Esophagus squamous epithelium (tissue), 4 donors: ENCODE measurements around the gene KCNJ4.

ENCODE experiments used
- POLR2A ChIP-seq, 4 donors: fragments of 450-650 bp; IDR thresholded peaks; one replicate each; pipeline ENCODE4 v1.6.1; 2017; ENCODE audit warnings: antibody characterized with exemption in 4 of 4, mild to moderate bottlenecking in 4 of 4, moderate library complexity in 3 of 4
- TF ChIP-seq, protein P1 (sequence below), 6 experiments: fragments of 450-650 bp in 4 of 6; fragments of 200-600 bp in 2 of 6; sonication (generic) in 2 of 6; IDR thresholded peaks; one replicate each; pipeline ENCODE4 v1.5.1; 2016 to 2019; ENCODE audit warnings: antibody characterized with exemption in 6 of 6, mild to moderate bottlenecking in 4 of 6, moderate library complexity in 4 of 6

DNA sequence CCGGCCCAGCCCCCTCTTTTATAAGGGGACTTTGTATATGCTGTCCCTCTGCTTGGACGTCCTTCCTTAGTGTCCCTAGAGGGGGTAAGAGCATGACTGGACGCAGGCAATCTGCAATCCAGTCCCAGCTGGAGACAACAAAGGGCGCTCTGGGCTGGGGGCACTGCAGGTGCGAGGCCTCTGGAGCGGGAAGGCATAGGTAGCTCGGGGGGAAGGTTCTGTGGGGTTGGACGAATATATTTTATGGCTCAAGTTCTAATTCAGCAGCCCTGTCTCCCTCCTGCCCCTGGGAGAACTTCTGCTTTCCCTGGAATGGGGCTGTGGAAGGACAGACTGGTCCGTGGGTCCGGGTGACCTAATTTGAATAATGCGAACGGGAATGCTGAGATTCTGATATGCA lies 40.0 kb downstream of the KCNJ4 start:
- TF ChIP-seq, protein P1, sequence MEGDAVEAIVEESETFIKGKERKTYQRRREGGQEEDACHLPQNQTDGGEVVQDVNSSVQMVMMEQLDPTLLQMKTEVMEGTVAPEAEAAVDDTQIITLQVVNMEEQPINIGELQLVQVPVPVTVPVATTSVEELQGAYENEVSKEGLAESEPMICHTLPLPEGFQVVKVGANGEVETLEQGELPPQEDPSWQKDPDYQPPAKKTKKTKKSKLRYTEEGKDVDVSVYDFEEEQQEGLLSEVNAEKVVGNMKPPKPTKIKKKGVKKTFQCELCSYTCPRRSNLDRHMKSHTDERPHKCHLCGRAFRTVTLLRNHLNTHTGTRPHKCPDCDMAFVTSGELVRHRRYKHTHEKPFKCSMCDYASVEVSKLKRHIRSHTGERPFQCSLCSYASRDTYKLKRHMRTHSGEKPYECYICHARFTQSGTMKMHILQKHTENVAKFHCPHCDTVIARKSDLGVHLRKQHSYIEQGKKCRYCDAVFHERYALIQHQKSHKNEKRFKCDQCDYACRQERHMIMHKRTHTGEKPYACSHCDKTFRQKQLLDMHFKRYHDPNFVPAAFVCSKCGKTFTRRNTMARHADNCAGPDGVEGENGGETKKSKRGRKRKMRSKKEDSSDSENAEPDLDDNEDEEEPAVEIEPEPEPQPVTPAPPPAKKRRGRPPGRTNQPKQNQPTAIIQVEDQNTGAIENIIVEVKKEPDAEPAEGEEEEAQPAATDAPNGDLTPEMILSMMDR (IDR thresholded peaks at IDR 0.05), result no peak
- no peak for TF ChIP-seq POLR2A (IDR thresholded peaks at IDR 0.05)
